Measurements from ENCODE around the gene IGF1R. TPM values are rescaled to one million over a fixed set of nuclear protein-coding genes. Genes with fewer than 3 reads are reported as not detected.

Gene IGF1R
- total RNA-seq, 1 experiment from 2014 or later, result 125 TPM

DNA sequence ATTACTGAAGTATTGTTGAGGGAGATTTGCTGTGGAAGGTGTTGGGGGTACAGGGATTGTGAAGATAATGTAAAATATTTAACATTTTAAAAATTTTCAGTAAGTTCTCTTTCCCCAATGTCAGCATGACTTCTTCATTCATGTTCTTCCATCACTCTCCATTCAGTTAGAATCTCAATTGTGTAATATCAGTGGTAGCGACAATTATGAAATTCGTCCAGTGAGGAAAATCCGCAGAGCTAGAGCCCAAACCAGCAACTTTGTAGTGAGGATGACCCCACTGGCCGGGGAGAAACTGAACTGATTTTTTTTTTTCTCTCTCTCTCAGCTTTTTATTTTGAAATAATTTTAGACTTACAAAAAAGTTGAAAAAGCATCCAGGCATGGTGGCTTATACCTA, 187.5 kb downstream of the IGF1R start:
- H3K4me3 Mint-ChIP-seq, result no peak overlapping the region
- POLR2A ChIA-PET, result interaction anchor here (0.7 kb wide), 1 partner anchor 9 kb away, joined by 3 read pairs; no protein-coding TSS in a partner anchor
- ATAC-seq, result no peak
- no peak for DNase-seq (ENCODE audit: low spot score)
- H3K27me3 Mint-ChIP-seq (ENCODE audit: low read depth), result no peaks in the 10 kb centered on the region
- H3K4me1 Mint-ChIP-seq, result peaks cover 35% of the 10 kb centered on the region
- no peak overlapping the region for H3K27ac Mint-ChIP-seq
- TF ChIP-seq, protein P1, sequence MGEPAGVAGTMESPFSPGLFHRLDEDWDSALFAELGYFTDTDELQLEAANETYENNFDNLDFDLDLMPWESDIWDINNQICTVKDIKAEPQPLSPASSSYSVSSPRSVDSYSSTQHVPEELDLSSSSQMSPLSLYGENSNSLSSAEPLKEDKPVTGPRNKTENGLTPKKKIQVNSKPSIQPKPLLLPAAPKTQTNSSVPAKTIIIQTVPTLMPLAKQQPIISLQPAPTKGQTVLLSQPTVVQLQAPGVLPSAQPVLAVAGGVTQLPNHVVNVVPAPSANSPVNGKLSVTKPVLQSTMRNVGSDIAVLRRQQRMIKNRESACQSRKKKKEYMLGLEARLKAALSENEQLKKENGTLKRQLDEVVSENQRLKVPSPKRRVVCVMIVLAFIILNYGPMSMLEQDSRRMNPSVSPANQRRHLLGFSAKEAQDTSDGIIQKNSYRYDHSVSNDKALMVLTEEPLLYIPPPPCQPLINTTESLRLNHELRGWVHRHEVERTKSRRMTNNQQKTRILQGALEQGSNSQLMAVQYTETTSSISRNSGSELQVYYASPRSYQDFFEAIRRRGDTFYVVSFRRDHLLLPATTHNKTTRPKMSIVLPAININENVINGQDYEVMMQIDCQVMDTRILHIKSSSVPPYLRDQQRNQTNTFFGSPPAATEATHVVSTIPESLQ (CRISPR knock-in tag; IDR thresholded peaks at IDR 0.05), result no peak
- TF ChIP-seq IRF2 (CRISPR knock-in tag; IDR thresholded peaks at IDR 0.05; ENCODE audit: borderline replicate concordance, low read depth) (no peak), CBFB (CRISPR knock-in tag; IDR thresholded peaks at IDR 0.05; ENCODE audit: low read depth) (no peak), ZNF396 (CRISPR knock-in tag; IDR thresholded peaks at IDR 0.05; ENCODE audit: borderline replicate concordance) (no peak), RELA (CRISPR knock-in tag; IDR thresholded peaks at IDR 0.05; ENCODE audit: borderline replicate concordance) (no peak), TCF7 (CRISPR knock-in tag; IDR thresholded peaks at IDR 0.05; ENCODE audit: low read depth) (no peak)
- TF ChIP-seq, protein P2, sequence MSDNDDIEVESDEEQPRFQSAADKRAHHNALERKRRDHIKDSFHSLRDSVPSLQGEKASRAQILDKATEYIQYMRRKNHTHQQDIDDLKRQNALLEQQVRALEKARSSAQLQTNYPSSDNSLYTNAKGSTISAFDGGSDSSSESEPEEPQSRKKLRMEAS (CRISPR knock-in tag; IDR thresholded peaks at IDR 0.05), result no peak
- TF ChIP-seq, protein P3, sequence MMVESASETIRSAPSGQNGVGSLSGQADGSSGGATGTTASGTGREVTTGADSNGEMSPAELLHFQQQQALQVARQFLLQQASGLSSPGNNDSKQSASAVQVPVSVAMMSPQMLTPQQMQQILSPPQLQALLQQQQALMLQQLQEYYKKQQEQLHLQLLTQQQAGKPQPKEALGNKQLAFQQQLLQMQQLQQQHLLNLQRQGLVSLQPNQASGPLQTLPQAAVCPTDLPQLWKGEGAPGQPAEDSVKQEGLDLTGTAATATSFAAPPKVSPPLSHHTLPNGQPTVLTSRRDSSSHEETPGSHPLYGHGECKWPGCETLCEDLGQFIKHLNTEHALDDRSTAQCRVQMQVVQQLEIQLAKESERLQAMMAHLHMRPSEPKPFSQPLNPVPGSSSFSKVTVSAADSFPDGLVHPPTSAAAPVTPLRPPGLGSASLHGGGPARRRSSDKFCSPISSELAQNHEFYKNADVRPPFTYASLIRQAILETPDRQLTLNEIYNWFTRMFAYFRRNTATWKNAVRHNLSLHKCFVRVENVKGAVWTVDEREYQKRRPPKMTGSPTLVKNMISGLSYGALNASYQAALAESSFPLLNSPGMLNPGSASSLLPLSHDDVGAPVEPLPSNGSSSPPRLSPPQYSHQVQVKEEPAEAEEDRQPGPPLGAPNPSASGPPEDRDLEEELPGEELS (CRISPR knock-in tag; IDR thresholded peaks at IDR 0.05), result no peak
- H3K9me3 Mint-ChIP-seq, result peaks cover 12% of the 10 kb centered on the region
- CTCF ChIA-PET, result interaction anchor here (0.7 kb wide), 1 partner anchor 15 kb away, joined by 3 read pairs; no protein-coding TSS in a partner anchor
- peaks cover 16% of the 10 kb centered on the region for H3K36me3 Mint-ChIP-seq

DNA sequence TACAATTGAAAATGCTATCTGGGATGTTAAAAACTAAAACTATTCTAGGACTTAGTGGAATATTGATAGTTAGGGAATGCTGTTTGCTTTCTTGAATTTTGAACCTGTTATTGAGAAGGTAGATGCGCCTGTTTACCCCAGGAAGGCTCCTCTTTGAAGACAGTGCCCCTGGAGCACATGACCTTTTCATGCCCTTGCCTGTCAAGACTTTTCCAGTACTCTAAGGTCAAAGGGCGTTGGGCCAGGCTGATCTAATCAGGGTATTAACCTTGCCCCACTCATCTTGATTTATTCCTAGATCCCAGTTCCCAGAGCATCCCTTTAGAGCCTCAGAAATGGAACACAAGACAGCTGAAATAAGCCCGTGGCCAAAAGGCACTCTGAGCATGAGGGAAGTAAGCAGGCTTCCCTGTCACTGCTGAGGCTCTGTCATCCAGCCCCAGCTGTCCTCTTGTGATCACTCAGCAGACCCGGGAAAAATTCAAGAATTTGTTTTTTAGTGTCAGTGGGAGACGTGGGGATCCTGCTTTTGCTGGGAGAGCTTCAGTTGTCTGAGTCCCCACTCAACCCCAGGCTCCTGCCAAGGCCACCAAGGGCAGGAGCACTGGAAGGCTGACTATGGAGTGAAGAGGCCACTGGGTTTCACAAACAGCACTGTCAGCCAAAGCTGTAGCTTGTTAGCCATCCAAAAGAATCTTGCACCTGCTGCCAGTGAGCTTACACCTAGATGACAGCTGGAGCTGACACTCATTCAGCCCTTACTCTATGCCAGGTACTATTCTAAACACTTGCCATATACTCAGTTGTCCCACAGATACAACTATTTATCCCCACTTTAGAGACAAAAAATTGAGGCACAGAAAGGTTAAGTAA, 190.3 kb downstream of the IGF1R start:
- ChIA-PET CTCF (no interaction called here), POLR2A (no interaction called here)
- peaks cover 37% of the 10 kb centered on the region for H3K4me1 Mint-ChIP-seq
- DNase-seq (ENCODE audit: low spot score) (no peak), ATAC-seq (no peak)
- no peaks in the 10 kb centered on the region; the same call in 1 of the 2 replicates for H3K9me3 Mint-ChIP-seq
- H3K27ac Mint-ChIP-seq, result no peak overlapping the region
- no peak overlapping the region for H3K4me3 Mint-ChIP-seq
- no peaks in the 10 kb centered on the region for H3K27me3 Mint-ChIP-seq (ENCODE audit: low read depth)
- peaks cover 3% of the 10 kb centered on the region; the same call in 1 of the 2 replicates for H3K36me3 Mint-ChIP-seq
- TF ChIP-seq MXD4 (CRISPR knock-in tag; IDR thresholded peaks at IDR 0.05; ENCODE audit: borderline replicate concordance), result no peak
- TF ChIP-seq, protein P1 (CRISPR knock-in tag; IDR thresholded peaks at IDR 0.05), result no peak
- TF ChIP-seq, protein P4, sequence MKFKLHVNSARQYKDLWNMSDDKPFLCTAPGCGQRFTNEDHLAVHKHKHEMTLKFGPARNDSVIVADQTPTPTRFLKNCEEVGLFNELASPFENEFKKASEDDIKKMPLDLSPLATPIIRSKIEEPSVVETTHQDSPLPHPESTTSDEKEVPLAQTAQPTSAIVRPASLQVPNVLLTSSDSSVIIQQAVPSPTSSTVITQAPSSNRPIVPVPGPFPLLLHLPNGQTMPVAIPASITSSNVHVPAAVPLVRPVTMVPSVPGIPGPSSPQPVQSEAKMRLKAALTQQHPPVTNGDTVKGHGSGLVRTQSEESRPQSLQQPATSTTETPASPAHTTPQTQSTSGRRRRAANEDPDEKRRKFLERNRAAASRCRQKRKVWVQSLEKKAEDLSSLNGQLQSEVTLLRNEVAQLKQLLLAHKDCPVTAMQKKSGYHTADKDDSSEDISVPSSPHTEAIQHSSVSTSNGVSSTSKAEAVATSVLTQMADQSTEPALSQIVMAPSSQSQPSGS (CRISPR knock-in tag; IDR thresholded peaks at IDR 0.05; ENCODE audit: borderline replicate concordance, low read depth), result no peak
- TF ChIP-seq, protein P5, sequence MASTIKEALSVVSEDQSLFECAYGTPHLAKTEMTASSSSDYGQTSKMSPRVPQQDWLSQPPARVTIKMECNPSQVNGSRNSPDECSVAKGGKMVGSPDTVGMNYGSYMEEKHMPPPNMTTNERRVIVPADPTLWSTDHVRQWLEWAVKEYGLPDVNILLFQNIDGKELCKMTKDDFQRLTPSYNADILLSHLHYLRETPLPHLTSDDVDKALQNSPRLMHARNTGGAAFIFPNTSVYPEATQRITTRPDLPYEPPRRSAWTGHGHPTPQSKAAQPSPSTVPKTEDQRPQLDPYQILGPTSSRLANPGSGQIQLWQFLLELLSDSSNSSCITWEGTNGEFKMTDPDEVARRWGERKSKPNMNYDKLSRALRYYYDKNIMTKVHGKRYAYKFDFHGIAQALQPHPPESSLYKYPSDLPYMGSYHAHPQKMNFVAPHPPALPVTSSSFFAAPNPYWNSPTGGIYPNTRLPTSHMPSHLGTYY (CRISPR knock-in tag; IDR thresholded peaks at IDR 0.05), result no peak
- TF ChIP-seq, protein P6, sequence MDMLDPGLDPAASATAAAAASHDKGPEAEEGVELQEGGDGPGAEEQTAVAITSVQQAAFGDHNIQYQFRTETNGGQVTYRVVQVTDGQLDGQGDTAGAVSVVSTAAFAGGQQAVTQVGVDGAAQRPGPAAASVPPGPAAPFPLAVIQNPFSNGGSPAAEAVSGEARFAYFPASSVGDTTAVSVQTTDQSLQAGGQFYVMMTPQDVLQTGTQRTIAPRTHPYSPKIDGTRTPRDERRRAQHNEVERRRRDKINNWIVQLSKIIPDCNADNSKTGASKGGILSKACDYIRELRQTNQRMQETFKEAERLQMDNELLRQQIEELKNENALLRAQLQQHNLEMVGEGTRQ (CRISPR knock-in tag; IDR thresholded peaks at IDR 0.05), result no peak
- no peak for TF ChIP-seq CREB1 (CRISPR knock-in tag; IDR thresholded peaks at IDR 0.05)
- TF ChIP-seq, protein P7, sequence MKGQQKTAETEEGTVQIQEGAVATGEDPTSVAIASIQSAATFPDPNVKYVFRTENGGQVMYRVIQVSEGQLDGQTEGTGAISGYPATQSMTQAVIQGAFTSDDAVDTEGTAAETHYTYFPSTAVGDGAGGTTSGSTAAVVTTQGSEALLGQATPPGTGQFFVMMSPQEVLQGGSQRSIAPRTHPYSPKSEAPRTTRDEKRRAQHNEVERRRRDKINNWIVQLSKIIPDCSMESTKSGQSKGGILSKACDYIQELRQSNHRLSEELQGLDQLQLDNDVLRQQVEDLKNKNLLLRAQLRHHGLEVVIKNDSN (CRISPR knock-in tag; IDR thresholded peaks at IDR 0.05), result no peak
- TF ChIP-seq ESRRA (CRISPR knock-in tag; IDR thresholded peaks at IDR 0.05; ENCODE audit: borderline replicate concordance), result no peak
- TF ChIP-seq, protein P3 (CRISPR knock-in tag; IDR thresholded peaks at IDR 0.05), result no peak
- TF ChIP-seq, protein P8, sequence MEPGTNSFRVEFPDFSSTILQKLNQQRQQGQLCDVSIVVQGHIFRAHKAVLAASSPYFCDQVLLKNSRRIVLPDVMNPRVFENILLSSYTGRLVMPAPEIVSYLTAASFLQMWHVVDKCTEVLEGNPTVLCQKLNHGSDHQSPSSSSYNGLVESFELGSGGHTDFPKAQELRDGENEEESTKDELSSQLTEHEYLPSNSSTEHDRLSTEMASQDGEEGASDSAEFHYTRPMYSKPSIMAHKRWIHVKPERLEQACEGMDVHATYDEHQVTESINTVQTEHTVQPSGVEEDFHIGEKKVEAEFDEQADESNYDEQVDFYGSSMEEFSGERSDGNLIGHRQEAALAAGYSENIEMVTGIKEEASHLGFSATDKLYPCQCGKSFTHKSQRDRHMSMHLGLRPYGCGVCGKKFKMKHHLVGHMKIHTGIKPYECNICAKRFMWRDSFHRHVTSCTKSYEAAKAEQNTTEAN (CRISPR knock-in tag; IDR thresholded peaks at IDR 0.05), result no peak

Data from WTC11 (cell line).